ENCODE data around the gene ADAMTS2. TPM values are rescaled to one million over a fixed set of nuclear protein-coding genes. Genes with fewer than 3 reads are reported as not detected.

Gene ADAMTS2
- total RNA-seq, 1 donor from 2014 or later, result 93.2 TPM

DNA sequence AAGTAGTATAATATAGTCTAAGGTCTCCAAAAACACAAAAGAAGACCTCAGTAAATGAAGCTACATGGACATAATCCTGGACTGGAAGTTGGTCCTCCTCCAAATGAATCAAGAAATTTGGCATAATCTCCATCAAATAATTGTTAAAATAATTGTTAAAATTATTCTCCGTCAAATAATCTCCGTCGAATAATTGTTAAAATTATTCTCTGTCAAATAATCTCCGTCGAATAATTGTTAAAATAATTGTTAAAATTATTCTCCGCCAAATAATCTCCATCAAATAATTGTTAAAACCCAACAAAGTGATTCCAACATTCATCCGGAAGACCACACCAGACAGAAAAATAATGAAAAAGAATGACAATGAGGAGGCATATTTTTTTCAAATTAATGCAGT, 130.6 kb downstream of the ADAMTS2 start:
- Mint-ChIP-seq H3K4me3 (ENCODE audit: unreplicated experiment) (no peak overlapping the region), H3K27me3 (ENCODE audit: low read depth) (no peaks in the 10 kb centered on the region), H3K9me3 (ENCODE audit: low read depth) (no peaks in the 10 kb centered on the region), H3K27ac (ENCODE audit: unreplicated experiment) (no peak overlapping the region), H3K4me1 (ENCODE audit: low read depth) (peaks cover 7% of the 10 kb centered on the region), H3K36me3 (ENCODE audit: low read depth) (peaks cover 1% of the 10 kb centered on the region)
- DNase-seq (ENCODE audit: low spot score), result no peak
- TF ChIP-seq, protein P1, sequence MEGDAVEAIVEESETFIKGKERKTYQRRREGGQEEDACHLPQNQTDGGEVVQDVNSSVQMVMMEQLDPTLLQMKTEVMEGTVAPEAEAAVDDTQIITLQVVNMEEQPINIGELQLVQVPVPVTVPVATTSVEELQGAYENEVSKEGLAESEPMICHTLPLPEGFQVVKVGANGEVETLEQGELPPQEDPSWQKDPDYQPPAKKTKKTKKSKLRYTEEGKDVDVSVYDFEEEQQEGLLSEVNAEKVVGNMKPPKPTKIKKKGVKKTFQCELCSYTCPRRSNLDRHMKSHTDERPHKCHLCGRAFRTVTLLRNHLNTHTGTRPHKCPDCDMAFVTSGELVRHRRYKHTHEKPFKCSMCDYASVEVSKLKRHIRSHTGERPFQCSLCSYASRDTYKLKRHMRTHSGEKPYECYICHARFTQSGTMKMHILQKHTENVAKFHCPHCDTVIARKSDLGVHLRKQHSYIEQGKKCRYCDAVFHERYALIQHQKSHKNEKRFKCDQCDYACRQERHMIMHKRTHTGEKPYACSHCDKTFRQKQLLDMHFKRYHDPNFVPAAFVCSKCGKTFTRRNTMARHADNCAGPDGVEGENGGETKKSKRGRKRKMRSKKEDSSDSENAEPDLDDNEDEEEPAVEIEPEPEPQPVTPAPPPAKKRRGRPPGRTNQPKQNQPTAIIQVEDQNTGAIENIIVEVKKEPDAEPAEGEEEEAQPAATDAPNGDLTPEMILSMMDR (IDR thresholded peaks at IDR 0.05), result no peak

DNA sequence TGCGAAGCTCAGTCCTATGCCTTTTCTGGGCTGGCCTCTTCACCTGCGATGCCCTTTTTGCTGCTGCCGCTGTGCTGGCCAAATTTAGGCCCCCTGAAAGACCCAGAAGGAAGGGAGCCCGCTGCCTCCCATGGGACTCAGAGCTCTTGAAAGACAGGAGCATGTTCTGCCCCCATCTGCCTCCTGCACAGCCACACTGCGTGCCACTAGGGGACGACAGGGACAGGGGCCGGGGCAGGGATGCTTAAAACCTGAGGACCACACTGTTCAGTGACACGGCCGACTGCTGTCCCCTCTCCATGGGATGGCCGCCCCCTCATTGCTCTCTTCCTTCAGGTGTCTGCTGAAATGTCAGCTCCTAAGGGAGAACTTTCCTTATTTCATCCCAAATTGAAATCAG, 132.4 kb downstream of the ADAMTS2 start:
- Mint-ChIP-seq H3K4me1 (ENCODE audit: low read depth) (peaks cover 14% of the 10 kb centered on the region), H3K9me3 (ENCODE audit: low read depth) (no peaks in the 10 kb centered on the region), H3K36me3 (ENCODE audit: low read depth) (peaks cover 1% of the 10 kb centered on the region), H3K27ac (ENCODE audit: unreplicated experiment) (no peak overlapping the region), H3K27me3 (ENCODE audit: low read depth) (no peaks in the 10 kb centered on the region), H3K4me3 (ENCODE audit: unreplicated experiment) (no peak overlapping the region)
- DNase-seq (ENCODE audit: low spot score), result no peak
- TF ChIP-seq, protein P1 (IDR thresholded peaks at IDR 0.05), result no peak

DNA sequence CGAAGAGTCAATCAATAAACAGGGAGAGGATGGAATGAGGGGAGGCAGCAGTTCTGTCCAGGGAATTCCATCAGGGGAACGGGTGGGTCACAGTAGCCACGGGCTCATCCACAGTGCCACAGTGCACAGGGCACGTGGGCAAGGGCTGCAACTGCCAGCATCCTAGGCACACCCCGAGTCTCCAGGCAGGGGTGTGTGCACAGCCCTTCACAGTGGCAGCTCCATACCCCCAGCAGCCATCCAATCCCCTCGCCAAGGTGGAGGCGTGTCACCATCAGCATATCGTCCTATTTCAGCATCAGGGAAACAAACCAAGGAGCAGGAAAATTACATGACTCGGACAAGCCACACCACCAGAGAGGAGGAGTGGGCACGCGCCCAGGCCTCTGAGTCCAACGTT, 133.6 kb downstream of the ADAMTS2 start:
- no peaks in the 10 kb centered on the region for H3K27me3 Mint-ChIP-seq (ENCODE audit: low read depth)
- no peaks in the 10 kb centered on the region for H3K9me3 Mint-ChIP-seq (ENCODE audit: low read depth)
- H3K27ac Mint-ChIP-seq (ENCODE audit: unreplicated experiment), result no peak overlapping the region
- DNase-seq (ENCODE audit: low spot score), result no peak
- peaks cover 1% of the 10 kb centered on the region for H3K36me3 Mint-ChIP-seq (ENCODE audit: low read depth)
- H3K4me1 Mint-ChIP-seq (ENCODE audit: low read depth), result peaks cover 14% of the 10 kb centered on the region
- H3K4me3 Mint-ChIP-seq (ENCODE audit: unreplicated experiment), result no peak overlapping the region
- TF ChIP-seq, protein P1 (IDR thresholded peaks at IDR 0.05), result no peak

GRCh38 chr5:179211068-179211467, 134.2 kb downstream of the ADAMTS2 start:
- TF ChIP-seq, protein P1 (IDR thresholded peaks at IDR 0.05), result no peak
- peaks cover 1% of the 10 kb centered on the region for H3K36me3 Mint-ChIP-seq (ENCODE audit: low read depth)
- no peak overlapping the region for H3K27ac Mint-ChIP-seq (ENCODE audit: unreplicated experiment)
- no peak overlapping the region for H3K4me3 Mint-ChIP-seq (ENCODE audit: unreplicated experiment)
- peaks cover 17% of the 10 kb centered on the region for H3K4me1 Mint-ChIP-seq (ENCODE audit: low read depth)
- H3K27me3 Mint-ChIP-seq (ENCODE audit: low read depth), result no peaks in the 10 kb centered on the region
- no peaks in the 10 kb centered on the region for H3K9me3 Mint-ChIP-seq (ENCODE audit: low read depth)
- DNase-seq (ENCODE audit: low spot score), result no peak

DNA sequence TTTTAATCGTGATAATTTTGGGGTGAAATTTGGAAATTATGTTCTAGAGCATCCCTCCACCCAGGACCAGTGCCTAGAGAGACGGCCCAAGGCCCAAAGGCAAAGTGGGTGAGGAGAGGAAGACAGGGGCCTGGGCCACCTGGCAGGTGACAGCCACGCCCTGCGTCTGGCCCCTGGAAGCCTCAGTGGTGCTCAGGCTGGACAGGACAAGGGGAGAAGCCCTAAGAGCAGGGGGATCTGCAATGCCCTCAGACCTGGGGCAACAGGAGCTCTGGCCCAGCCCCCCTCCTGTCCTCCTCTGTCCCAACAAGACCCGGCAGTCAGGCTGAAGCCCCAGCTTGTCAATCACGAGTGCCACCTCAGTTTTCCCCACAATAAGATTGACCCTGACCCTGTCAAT, 134.8 kb downstream of the ADAMTS2 start:
- DNase-seq (ENCODE audit: low spot score), result peak; percentile 77
- TF ChIP-seq, protein P1 (IDR thresholded peaks at IDR 0.05), result no peak
- H3K9me3 Mint-ChIP-seq (ENCODE audit: low read depth), result no peaks in the 10 kb centered on the region
- H3K27ac Mint-ChIP-seq (ENCODE audit: unreplicated experiment), result no peak overlapping the region
- H3K4me3 Mint-ChIP-seq (ENCODE audit: unreplicated experiment), result no peak overlapping the region
- H3K27me3 Mint-ChIP-seq (ENCODE audit: low read depth), result no peaks in the 10 kb centered on the region
- H3K36me3 Mint-ChIP-seq (ENCODE audit: low read depth), result no peaks in the 10 kb centered on the region
- peaks cover 17% of the 10 kb centered on the region for H3K4me1 Mint-ChIP-seq (ENCODE audit: low read depth)
